OCI-LY1 (cell line): ENCODE measurements around the gene AMOTL1.

Experiments used
- CTCF ChIP-seq: fragments of 200-600 bp; sonication (generic), shearing (Covaris generic); IDR thresholded peaks from 2 replicates; pipeline ENCODE4 v1.5.1; 2017; ENCODE audit warnings: mild to moderate bottlenecking, antibody characterized with exemption, low read length, moderate library complexity, mixed read lengths
- EZH2 ChIP-seq: fragments of 200-600 bp; sonication (generic), shearing (Covaris generic); IDR thresholded peaks from 2 replicates; pipeline ENCODE4 v1.8.0; 2017; ENCODE audit warnings: borderline replicate concordance, mixed run types, mild to moderate bottlenecking, antibody characterized with exemption, low read length, moderate library complexity, mixed read lengths

- no peak for TF ChIP-seq CTCF
- TF ChIP-seq EZH2: no peak
Observed at GRCh38 chr11:94728541-94728940, 39.6 kb upstream of the AMOTL1 start.
